ENCODE results near the gene PZP.
"Not testable (repeated sequence)": the region's sequence is repeated elsewhere in the genome, so short reads cannot be mapped to it uniquely, and the experiment has no call there.

Gene PZP

DNA sequence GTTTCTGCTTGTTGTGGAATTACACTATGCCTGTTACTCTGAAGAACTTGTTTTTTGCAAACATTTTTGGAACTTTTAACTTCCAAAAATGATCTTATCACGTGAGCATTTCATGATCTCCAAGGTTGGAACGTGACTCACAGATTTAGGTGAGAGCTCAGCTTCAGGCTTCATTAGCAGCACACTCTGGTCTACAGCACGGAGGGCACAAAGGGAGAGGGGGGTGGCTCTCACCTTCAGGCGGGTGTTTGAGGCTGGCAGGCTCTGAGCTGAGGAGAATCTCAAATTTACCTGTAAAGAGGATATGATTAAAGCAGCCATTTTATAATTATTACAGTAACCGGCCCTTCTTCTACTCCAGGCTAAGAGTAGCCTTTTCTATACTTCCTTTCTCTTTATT lies 45.3 kb upstream of the PZP start:
- Histone ChIP-seq H2AFZ (ENCODE audit: low read depth) (no peak overlapping the region), H3K27ac (no peak overlapping the region), H3K9ac (no peak overlapping the region), H3K4me3 (IDR thresholded peaks at IDR 0.05; ENCODE audit: insufficient read depth, low read depth, low read length) (no peak overlapping the region), H3K4me2 (no peak overlapping the region), H3K4me1 (ENCODE audit: low read depth, poor library complexity, severe bottlenecking) (no peaks in the 10 kb centered on the region), H3K79me2 (ENCODE audit: insufficient read depth, low read depth) (no peaks in the 10 kb centered on the region), H3K27me3 (ENCODE audit: insufficient read depth, low read depth) (no peaks in the 10 kb centered on the region), H4K20me1 (ENCODE audit: insufficient read depth) (no peaks in the 10 kb centered on the region), H3K36me3 (ENCODE audit: insufficient read depth) (no peaks in the 10 kb centered on the region)
- TF ChIP-seq, protein P1, sequence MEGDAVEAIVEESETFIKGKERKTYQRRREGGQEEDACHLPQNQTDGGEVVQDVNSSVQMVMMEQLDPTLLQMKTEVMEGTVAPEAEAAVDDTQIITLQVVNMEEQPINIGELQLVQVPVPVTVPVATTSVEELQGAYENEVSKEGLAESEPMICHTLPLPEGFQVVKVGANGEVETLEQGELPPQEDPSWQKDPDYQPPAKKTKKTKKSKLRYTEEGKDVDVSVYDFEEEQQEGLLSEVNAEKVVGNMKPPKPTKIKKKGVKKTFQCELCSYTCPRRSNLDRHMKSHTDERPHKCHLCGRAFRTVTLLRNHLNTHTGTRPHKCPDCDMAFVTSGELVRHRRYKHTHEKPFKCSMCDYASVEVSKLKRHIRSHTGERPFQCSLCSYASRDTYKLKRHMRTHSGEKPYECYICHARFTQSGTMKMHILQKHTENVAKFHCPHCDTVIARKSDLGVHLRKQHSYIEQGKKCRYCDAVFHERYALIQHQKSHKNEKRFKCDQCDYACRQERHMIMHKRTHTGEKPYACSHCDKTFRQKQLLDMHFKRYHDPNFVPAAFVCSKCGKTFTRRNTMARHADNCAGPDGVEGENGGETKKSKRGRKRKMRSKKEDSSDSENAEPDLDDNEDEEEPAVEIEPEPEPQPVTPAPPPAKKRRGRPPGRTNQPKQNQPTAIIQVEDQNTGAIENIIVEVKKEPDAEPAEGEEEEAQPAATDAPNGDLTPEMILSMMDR (conservative IDR thresholded peaks at IDR 0.05; ENCODE audit: low read depth, low read length): no peak

DNA sequence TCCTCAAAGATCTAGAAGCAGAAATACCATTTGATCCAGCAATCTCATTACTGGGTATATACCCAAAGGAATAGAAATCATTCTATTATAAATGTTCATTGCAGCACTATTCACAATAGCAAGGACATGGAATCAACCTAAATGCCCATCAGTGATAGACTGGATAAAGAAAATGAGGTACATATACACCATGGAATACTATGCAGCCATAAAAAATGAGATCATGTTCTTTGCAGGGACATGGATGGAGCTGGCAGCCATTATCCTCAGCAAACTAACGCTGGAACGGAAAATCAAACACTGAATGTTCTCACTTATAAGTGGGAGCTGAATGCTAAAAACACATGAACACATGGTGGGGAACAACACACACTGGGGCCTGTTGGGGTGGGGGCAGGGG lies 44.6 kb upstream of the PZP start:
- H4K20me1 ChIP-seq (ENCODE audit: insufficient read depth); H3K36me3 ChIP-seq (ENCODE audit: insufficient read depth); H3K9ac ChIP-seq; H3K27ac ChIP-seq; H3K4me3 ChIP-seq (IDR thresholded peaks at IDR 0.05; ENCODE audit: insufficient read depth, low read depth, low read length); H2AFZ ChIP-seq (ENCODE audit: low read depth); H3K4me1 ChIP-seq (ENCODE audit: low read depth, poor library complexity, severe bottlenecking); H3K4me2 ChIP-seq; H3K79me2 ChIP-seq (ENCODE audit: insufficient read depth, low read depth); H3K27me3 ChIP-seq (ENCODE audit: insufficient read depth, low read depth): not testable (repeated sequence)

DNA sequence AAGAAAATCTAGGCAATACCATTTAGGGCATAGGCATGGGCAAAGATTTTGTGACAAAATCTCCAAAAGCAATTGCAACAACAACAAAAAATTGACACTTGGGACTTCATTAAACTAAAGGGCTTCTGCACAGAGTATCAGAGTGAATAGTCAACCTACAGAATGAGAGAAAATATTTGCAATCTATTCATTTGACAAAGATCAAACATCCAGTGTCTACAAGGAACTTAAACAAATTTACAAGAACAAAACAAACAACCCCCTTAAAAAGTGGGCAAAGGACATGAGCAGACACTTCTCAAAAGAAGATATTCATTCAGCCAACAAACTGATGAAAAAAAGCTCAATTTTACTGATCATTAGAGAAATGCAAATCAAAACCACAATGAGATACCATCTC lies 44.1 kb upstream of the PZP start:
- no peaks in the 10 kb centered on the region for H3K27me3 ChIP-seq (ENCODE audit: insufficient read depth, low read depth)

DNA sequence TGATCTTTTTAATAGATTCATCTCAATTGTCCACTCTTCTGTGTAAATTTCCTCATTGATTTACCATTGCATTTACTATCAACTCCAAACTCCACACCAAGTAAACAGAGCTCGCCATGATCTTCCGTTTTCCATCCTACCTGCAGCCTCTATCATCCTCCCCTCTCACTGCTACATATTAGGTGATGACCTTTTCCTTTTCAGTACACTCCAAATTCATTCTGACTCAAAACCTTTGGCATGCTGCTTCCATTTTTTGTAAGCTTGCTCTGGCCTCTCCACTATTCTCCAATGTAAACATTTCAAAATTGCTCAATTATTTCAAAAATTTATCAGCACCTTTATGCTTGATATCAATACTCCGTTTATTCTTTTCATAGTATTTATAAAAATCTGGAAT lies 40.2 kb upstream of the PZP start:
- no peak overlapping the region for H3K4me2 ChIP-seq
- no peak overlapping the region for H3K4me3 ChIP-seq (IDR thresholded peaks at IDR 0.05; ENCODE audit: insufficient read depth, low read depth, low read length)
- no peaks in the 10 kb centered on the region for H4K20me1 ChIP-seq (ENCODE audit: insufficient read depth)
- no peak overlapping the region for H3K9ac ChIP-seq
- H3K27ac ChIP-seq: no peak overlapping the region
- H3K79me2 ChIP-seq (ENCODE audit: insufficient read depth, low read depth): no peaks in the 10 kb centered on the region
- no peak overlapping the region for H2AFZ ChIP-seq (ENCODE audit: low read depth)
- H3K4me1 ChIP-seq (ENCODE audit: low read depth, poor library complexity, severe bottlenecking): peaks cover 5% of the 10 kb centered on the region
- H3K36me3 ChIP-seq (ENCODE audit: insufficient read depth): no peaks in the 10 kb centered on the region
- TF ChIP-seq, protein P1 (conservative IDR thresholded peaks at IDR 0.05; ENCODE audit: low read depth, low read length): no peak
- H3K27me3 ChIP-seq (ENCODE audit: insufficient read depth, low read depth): no peaks in the 10 kb centered on the region

More for the DNA sequence above, 44.1 kb upstream of the PZP start:
- Histone ChIP-seq H3K4me1 (ENCODE audit: low read depth, poor library complexity, severe bottlenecking) (no peaks in the 10 kb centered on the region), H3K4me3 (IDR thresholded peaks at IDR 0.05; ENCODE audit: insufficient read depth, low read depth, low read length) (no peak overlapping the region), H3K4me2 (no peak overlapping the region), H3K36me3 (ENCODE audit: insufficient read depth) (no peaks in the 10 kb centered on the region), H3K9ac (no peak overlapping the region), H2AFZ (ENCODE audit: low read depth) (no peak overlapping the region), H3K79me2 (ENCODE audit: insufficient read depth, low read depth) (no peaks in the 10 kb centered on the region), H4K20me1 (ENCODE audit: insufficient read depth) (no peaks in the 10 kb centered on the region), H3K27ac (no peak overlapping the region)
- TF ChIP-seq, protein P1 (conservative IDR thresholded peaks at IDR 0.05; ENCODE audit: low read depth, low read length): no peak

DNA sequence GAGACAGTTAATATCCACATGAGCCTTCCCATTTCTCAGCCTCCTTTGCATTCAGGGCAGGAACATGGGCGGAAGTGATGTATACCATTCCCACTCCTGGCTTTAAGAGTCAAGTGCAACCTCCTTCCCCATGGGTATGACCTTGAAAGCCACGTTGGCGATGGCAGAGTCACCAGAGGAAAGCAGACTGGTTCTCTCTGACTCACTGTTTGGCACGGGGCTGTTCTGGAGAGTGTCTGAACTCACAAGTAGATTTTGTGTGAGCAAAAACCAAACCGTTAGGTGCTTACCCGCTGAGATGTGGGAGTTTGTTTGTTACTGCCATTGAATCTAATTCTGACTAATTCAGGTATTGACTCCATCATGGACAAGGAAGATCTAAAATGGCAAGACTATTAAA lies 36.7 kb upstream of the PZP start:
- no peak overlapping the region for H3K27ac ChIP-seq
- H3K4me1 ChIP-seq (ENCODE audit: low read depth, poor library complexity, severe bottlenecking): peaks cover 5% of the 10 kb centered on the region
- no peaks in the 10 kb centered on the region for H3K27me3 ChIP-seq (ENCODE audit: insufficient read depth, low read depth)
- H4K20me1 ChIP-seq (ENCODE audit: insufficient read depth): no peaks in the 10 kb centered on the region
- no peak overlapping the region for H3K9ac ChIP-seq
- H2AFZ ChIP-seq (ENCODE audit: low read depth): no peak overlapping the region
- H3K4me2 ChIP-seq: no peak overlapping the region
- no peak overlapping the region for H3K4me3 ChIP-seq (IDR thresholded peaks at IDR 0.05; ENCODE audit: insufficient read depth, low read depth, low read length)
- H3K79me2 ChIP-seq (ENCODE audit: insufficient read depth, low read depth): no peaks in the 10 kb centered on the region
- TF ChIP-seq, protein P1 (conservative IDR thresholded peaks at IDR 0.05; ENCODE audit: low read depth, low read length): no peak
- H3K36me3 ChIP-seq (ENCODE audit: insufficient read depth): no peaks in the 10 kb centered on the region

All from KMS-11 (cell line).